Lung (tissue), 12 donors: ENCODE results near the gene CDK15. TPM values are rescaled to one million over a fixed set of nuclear protein-coding genes. Genes with fewer than 3 reads are reported as not detected.

ENCODE experiments used
- ATAC-seq: fragments of 200-7000 bp; cut with Tn5 transposase; one replicate; pipeline ENCODE4 v1.9.1; 2020; ENCODE audit warnings: moderate number of reproducible peaks; ENCODE audit not compliant: insufficient read depth, low FRiP score
- DNase-seq, 3 donors: peaks; one replicate each; pipeline ENCODE4 v3.0.0-alpha.2; 2013 to 2017
- H3K27ac ChIP-seq, 2 donors: one replicate each; pipeline ENCODE4 v1.5.1; 2013; ENCODE audit warnings: mild to moderate bottlenecking in 2 of 2, moderate library complexity in 2 of 2, control low read depth in 1 of 2, inconsistent platforms in 1 of 2, low read depth in 1 of 2, low read length in 1 of 2
- H3K27me3 ChIP-seq, 3 donors: one replicate each; pipeline ENCODE4 v1.5.1; 2013; ENCODE audit warnings: low read length in 2 of 3; ENCODE audit not compliant: control insufficient read depth in 3 of 3, insufficient read depth in 3 of 3
- H3K36me3 ChIP-seq, 4 donors: one replicate each; pipeline ENCODE4 v1.5.1; 2013; ENCODE audit warnings: low read length in 4 of 4, mild to moderate bottlenecking in 1 of 4, moderate library complexity in 1 of 4; ENCODE audit not compliant: control insufficient read depth in 4 of 4, insufficient read depth in 4 of 4
- H3K4me1 ChIP-seq, 5 donors: one replicate each; pipeline ENCODE4 v1.5.1; 2013; ENCODE audit warnings: low read length in 5 of 5, mild to moderate bottlenecking in 2 of 5, moderate library complexity in 1 of 5; ENCODE audit not compliant: control insufficient read depth in 5 of 5, insufficient read depth in 5 of 5
- H3K4me3 ChIP-seq: one replicate; pipeline ENCODE4 v1.5.1; 2013; ENCODE audit warnings: mild to moderate bottlenecking, control low read depth, moderate library complexity
- H3K9ac ChIP-seq, 2 donors: one replicate each; pipeline ENCODE4 v1.5.1; 2013; ENCODE audit warnings: low read length in 2 of 2, control low read depth in 1 of 2; ENCODE audit not compliant: insufficient read depth in 1 of 2
- H3K9me3 ChIP-seq, 4 donors: one replicate each; pipeline ENCODE4 v1.5.1; 2013; ENCODE audit warnings: low read length in 3 of 4, mild to moderate bottlenecking in 1 of 4, moderate library complexity in 1 of 4; ENCODE audit not compliant: control insufficient read depth in 4 of 4, insufficient read depth in 3 of 4
- WGBS, 2 donors: extraction: QIAGEN DNeasy Blood & Tissue Kit; methylation state at CpG; one replicate each; pipeline ENCODE4 v1.1.7; 2013; 5-methylcytosine and 5-hydroxymethylcytosine counted together
- polyA plus RNA-seq, 2 donors: library from polyadenylated mRNA; stranded (reverse); fragments of 200-250 nt; gene quantifications; one replicate each; pipeline ENCODE4 v1.2.1, GENCODE V29; 2013
- total RNA-seq, 2 donors: library from RNA; depleted of rRNA in 1 of 2; stranded (reverse); fragments of >200 nt in 1 of 2; gene quantifications; one replicate each; pipeline ENCODE4 v1.2.1, GENCODE V29; 2014 to 2021
- TF ChIP-seq, protein P1 (sequence below): IDR thresholded peaks from 2 replicates; pipeline ENCODE4 v1.5.1; 2012; ENCODE audit warnings: mild to moderate bottlenecking; ENCODE audit errors: control extremely low read depth, extremely low read depth
- donor health status: control.
- donor health status: control.
- donor health status: Bipolar disorder and iron deficiency.
- donor health status: healthy.
- donor health status: DM: yes; HTN: yes; CAD: no.

Gene CDK15
- total and polyA plus RNA-seq, 4 donors = 0.07 to 2.3 (median 0.12) TPM

DNA sequence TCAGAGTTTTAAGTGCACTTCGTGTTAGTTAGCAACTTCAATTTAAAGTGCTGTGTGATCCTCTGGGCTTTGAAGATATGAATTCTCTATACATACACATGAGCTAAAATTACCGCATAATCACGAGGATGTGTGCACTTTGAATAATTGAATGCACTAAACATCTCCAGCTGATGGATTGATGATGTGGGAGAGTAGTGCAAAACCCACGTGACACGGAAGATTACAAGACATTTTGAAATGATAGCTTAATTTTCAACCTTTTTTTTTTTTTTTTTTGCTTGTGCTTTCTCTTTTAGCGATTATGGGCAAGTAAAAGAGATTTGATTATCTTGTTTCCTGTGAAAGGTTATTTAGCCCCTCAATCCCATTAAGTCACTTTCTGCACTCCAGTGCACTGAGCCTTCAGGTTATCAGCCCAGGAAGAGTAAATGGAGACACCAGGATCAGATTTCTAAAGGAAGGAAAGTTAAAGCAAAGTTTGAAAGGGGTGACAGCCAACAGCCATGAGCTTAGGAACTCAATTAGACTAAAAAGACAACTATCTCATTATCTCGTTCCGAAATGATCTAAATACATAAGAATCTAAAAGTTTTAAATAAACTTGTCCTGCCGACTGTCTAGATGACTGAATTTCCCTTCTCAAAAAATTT is 81.6 kb downstream of the CDK15 start:
- no peak overlapping the region for H3K4me3 ChIP-seq
- H3K9me3 ChIP-seq = no peaks in the 10 kb centered on the region
- no peaks in the 10 kb centered on the region for H3K27me3 ChIP-seq
- H3K36me3 ChIP-seq = no peaks in the 10 kb centered on the region
- TF ChIP-seq, protein P1, sequence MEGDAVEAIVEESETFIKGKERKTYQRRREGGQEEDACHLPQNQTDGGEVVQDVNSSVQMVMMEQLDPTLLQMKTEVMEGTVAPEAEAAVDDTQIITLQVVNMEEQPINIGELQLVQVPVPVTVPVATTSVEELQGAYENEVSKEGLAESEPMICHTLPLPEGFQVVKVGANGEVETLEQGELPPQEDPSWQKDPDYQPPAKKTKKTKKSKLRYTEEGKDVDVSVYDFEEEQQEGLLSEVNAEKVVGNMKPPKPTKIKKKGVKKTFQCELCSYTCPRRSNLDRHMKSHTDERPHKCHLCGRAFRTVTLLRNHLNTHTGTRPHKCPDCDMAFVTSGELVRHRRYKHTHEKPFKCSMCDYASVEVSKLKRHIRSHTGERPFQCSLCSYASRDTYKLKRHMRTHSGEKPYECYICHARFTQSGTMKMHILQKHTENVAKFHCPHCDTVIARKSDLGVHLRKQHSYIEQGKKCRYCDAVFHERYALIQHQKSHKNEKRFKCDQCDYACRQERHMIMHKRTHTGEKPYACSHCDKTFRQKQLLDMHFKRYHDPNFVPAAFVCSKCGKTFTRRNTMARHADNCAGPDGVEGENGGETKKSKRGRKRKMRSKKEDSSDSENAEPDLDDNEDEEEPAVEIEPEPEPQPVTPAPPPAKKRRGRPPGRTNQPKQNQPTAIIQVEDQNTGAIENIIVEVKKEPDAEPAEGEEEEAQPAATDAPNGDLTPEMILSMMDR = no peak
- H3K4me1 ChIP-seq = peaks cover 2 to 50% (median 10%) of the 10 kb centered on the region in 5 donors
- H3K27ac ChIP-seq = no peak overlapping the region
- peak overlapping the region in 1 of 2 donors; percentile 46 for H3K9ac ChIP-seq
- WGBS, 2 donors = 41 to 54% methylated on average over 9 of the region's 9 CpGs
- ATAC-seq (no peak), DNase-seq (peak in 1 of 3 donors; percentile 60)

GRCh38 chr2:201888426-201888800 is 82.1 kb downstream of the CDK15 start:
- H3K36me3 ChIP-seq = no peaks in the 10 kb centered on the region
- no peaks in the 10 kb centered on the region for H3K9me3 ChIP-seq
- H3K27me3 ChIP-seq = no peaks in the 10 kb centered on the region
- ATAC-seq (no peak), DNase-seq (peak; percentile 28 to 76 (median 71))
- TF ChIP-seq, protein P1 = no peak
- 31 to 54% methylated on average over 8 of the region's 8 CpGs for WGBS, 2 donors
- peaks cover 2 to 49% (median 8%) of the 10 kb centered on the region in 5 donors for H3K4me1 ChIP-seq
- no peak overlapping the region for H3K4me3 ChIP-seq
- H3K27ac ChIP-seq = no peak overlapping the region
- H3K9ac ChIP-seq = peak overlapping the region in 1 of 2 donors; percentile 46

DNA sequence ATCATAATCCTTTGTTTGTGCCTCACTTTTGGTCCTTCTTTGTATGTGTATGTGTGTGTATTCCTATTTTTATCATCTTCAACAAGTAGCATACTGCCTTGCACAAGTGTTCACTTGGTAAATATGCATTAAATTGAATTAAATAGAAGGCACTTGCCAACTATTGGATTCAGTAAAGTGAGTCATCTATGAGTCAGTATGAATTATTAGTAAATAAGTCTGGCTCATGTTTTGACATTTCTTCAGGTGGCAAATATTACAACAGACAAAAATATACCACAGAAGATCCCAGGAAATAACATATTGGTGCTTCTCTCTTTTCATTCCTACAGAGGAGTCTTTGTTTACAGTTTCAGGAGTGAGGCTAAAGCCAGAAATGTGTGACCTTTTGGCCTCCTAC is 84.1 kb downstream of the CDK15 start:
- Histone ChIP-seq H3K4me3 (no peak overlapping the region), H3K9me3 (no peaks in the 10 kb centered on the region), H3K27ac (no peak overlapping the region), H3K27me3 (no peaks in the 10 kb centered on the region), H3K36me3 (no peaks in the 10 kb centered on the region), H3K4me1 (peaks cover 0 to 37% (median 0%) of the 10 kb centered on the region in 5 donors), H3K9ac (no peak overlapping the region)
- no peak for ATAC-seq
- TF ChIP-seq, protein P1 = no peak
- no peak for DNase-seq

GRCh38 chr2:201891676-201892075 is 85.3 kb downstream of the CDK15 start:
- H3K36me3 ChIP-seq = no peaks in the 10 kb centered on the region
- DNase-seq (no peak), ATAC-seq (no peak)
- H3K4me1 ChIP-seq = peaks cover 0 to 37% (median 0%) of the 10 kb centered on the region in 5 donors
- no peaks in the 10 kb centered on the region for H3K9me3 ChIP-seq
- TF ChIP-seq, protein P1 = no peak
- H3K27ac ChIP-seq = no peak overlapping the region
- no peak overlapping the region for H3K9ac ChIP-seq
- WGBS, 2 donors = 83 to 91% methylated on average over 6 of the region's 6 CpGs
- H3K4me3 ChIP-seq = no peak overlapping the region
- no peaks in the 10 kb centered on the region for H3K27me3 ChIP-seq
